GM18520 (cell line): Measurements from ENCODE around the gene AKR1C2.
"Not testable (repeated sequence)": the region's sequence is repeated elsewhere in the genome, so short reads cannot be mapped to it uniquely, and the experiment has no call there.

Source experiments
- ATAC-seq: cut with Tn5 transposase; IDR thresholded peaks from one replicate; pipeline ENCODE4 v1.9.1; 2021; ENCODE audit not compliant: unreplicated experiment

The AKR1C2 gene

GRCh38 chr10:4962308-4962707 is 41.3 kb downstream of the AKR1C2 start:
- ATAC-seq, result not testable (repeated sequence)

GRCh38 chr10:4961558-4961957 is 42.1 kb downstream of the AKR1C2 start:
- not testable (repeated sequence) for ATAC-seq

GRCh38 chr10:4956955-4957645 is 46.6 kb downstream of the AKR1C2 start:
- ATAC-seq, result not testable (repeated sequence)

GRCh38 chr10:4956088-4956487 is 47.6 kb downstream of the AKR1C2 start:
- not testable (repeated sequence) for ATAC-seq

GRCh38 chr10:4953405-4953804 is 50.3 kb downstream of the AKR1C2 start:
- no peak for ATAC-seq

GRCh38 chr10:4951512-4952162 is 52.0 kb downstream of the AKR1C2 start:
- not testable (repeated sequence) for ATAC-seq

GRCh38 chr10:4947635-4948596 is 55.7 kb downstream of the AKR1C2 start:
- no peak for ATAC-seq

- no peak for ATAC-seq
These were observed 56.5 kb downstream of the AKR1C2 start for GRCh38 chr10:4947039-4947634.

- ATAC-seq, result no peak
These were observed 57.6 kb downstream of the AKR1C2 start for GRCh38 chr10:4945766-4946717.

GRCh38 chr10:4944841-4945240 is 58.8 kb downstream of the AKR1C2 start:
- no peak for ATAC-seq

GRCh38 chr10:4943821-4944220 is 59.8 kb downstream of the AKR1C2 start:
- no peak for ATAC-seq

- ATAC-seq, result not testable (repeated sequence)
These were observed 60.2 kb downstream of the AKR1C2 start for GRCh38 chr10:4943416-4943815.

- ATAC-seq, result not testable (repeated sequence)
These were observed 60.7 kb downstream of the AKR1C2 start for GRCh38 chr10:4942931-4943330.

- no peak for ATAC-seq
These were observed 61.9 kb downstream of the AKR1C2 start for GRCh38 chr10:4941540-4942330.

GRCh38 chr10:4940909-4941308 is 62.7 kb downstream of the AKR1C2 start:
- not testable (repeated sequence) for ATAC-seq

GRCh38 chr10:4940073-4940428 is 63.6 kb downstream of the AKR1C2 start:
- ATAC-seq, result not testable (repeated sequence)

- no peak for ATAC-seq
These were observed 64.2 kb downstream of the AKR1C2 start for GRCh38 chr10:4939224-4940072.
